ENCODE data around the gene LMNB1. TPM values are rescaled to one million over a fixed set of nuclear protein-coding genes. Genes with fewer than 3 reads are reported as not detected.

Gene LMNB1
- total RNA-seq, 1 experiment from 2014 or later: 150 TPM

DNA sequence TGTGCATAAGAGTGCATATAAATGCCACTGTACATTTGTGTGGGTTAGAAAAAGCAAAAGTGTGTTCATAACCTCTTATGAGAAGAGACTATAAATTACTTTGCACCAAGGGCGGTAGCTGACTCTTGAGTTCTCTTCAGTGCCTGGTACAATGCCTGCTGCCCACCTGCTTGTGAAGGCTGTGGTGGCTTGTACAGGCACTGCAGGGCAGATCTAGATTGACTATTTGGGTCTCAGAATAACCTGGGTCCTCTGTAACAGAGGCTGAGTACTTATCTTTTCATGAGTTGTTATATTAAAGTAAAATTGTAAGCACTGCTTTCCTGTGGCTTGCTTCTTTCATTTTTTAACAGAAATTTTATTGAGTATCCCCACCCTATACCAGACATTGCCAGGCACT lies 22.8 kb downstream of the LMNB1 start:
- Histone ChIP-seq H3K4me1 (ENCODE audit: control insufficient read depth in 1 of 2, insufficient read depth in 2 of 2, low read length in 2 of 2) (peaks cover 4 to 6% of the 10 kb centered on the region in 2 experiments; a peak in 2 of 4 replicates), H3K27me3 (ENCODE audit: insufficient read depth, low read length) (no peaks in the 10 kb centered on the region), H3K9ac (ENCODE audit: low read length) (no peak overlapping the region), H3K9me3 (ENCODE audit: control insufficient read depth in 1 of 2, insufficient read depth in 1 of 2, low read depth in 1 of 2, low read length in 2 of 2) (no peaks in the 10 kb centered on the region), H3K79me2 (ENCODE audit: insufficient read depth, low read length) (peaks cover 99% of the 10 kb centered on the region), H3K27ac (ENCODE audit: low read depth, low read length) (no peak overlapping the region), H3K9me2 (ENCODE audit: insufficient read depth) (no peaks in the 10 kb centered on the region), H3K4me3 (replicated peaks in 1 of 2; ENCODE audit: low read depth in 1 of 2, low read length in 2 of 2) (no peak overlapping the region), H3K36me3 (ENCODE audit: control insufficient read depth in 1 of 2, insufficient read depth in 2 of 2, low read length in 2 of 2) (0 out of 4 replicates have a peak, but pooled peaks cover 0 to 7% of the 10 kb centered on the region in 2 experiments), H4K20me1 (ENCODE audit: insufficient read depth) (peaks cover 15% of the 10 kb centered on the region; the same call in 1 of the 2 replicates), H3K4me2 (ENCODE audit: low read length) (no peak overlapping the region), H2AFZ (ENCODE audit: low read depth, low read length, poor library complexity, severe bottlenecking) (no peak overlapping the region)
- ATAC-seq: no peak
- TF ChIP-seq RAD21 (IDR thresholded peaks at IDR 0.05; ENCODE audit: low read depth) (no peak), JUND (IDR thresholded peaks at IDR 0.05) (no peak)
- ChIA-PET POLR2A (no interaction called here), CTCF (interaction anchor here (0.7 kb wide), 1 partner anchor 693 kb away, joined by 3 read pairs; no protein-coding TSS in a partner anchor), RAD21 (ENCODE audit: low non-redundant PET in 1 of 2, low total read pairs in 2 of 2, uncharacterized antibody in 2 of 2, unreplicated experiment in 2 of 2) (no interaction called here)
- BruUV-seq (replicated peaks): no TSS peak
- intact Hi-C loops (cut with micrococcal nuclease): loop anchor here (5.0 to 10.0 kb wide), 2 partner anchors 55 to 447 kb away; no protein-coding TSS in a partner anchor
- no peak for DNase-seq (ENCODE audit: low read depth, low spot score)

DNA sequence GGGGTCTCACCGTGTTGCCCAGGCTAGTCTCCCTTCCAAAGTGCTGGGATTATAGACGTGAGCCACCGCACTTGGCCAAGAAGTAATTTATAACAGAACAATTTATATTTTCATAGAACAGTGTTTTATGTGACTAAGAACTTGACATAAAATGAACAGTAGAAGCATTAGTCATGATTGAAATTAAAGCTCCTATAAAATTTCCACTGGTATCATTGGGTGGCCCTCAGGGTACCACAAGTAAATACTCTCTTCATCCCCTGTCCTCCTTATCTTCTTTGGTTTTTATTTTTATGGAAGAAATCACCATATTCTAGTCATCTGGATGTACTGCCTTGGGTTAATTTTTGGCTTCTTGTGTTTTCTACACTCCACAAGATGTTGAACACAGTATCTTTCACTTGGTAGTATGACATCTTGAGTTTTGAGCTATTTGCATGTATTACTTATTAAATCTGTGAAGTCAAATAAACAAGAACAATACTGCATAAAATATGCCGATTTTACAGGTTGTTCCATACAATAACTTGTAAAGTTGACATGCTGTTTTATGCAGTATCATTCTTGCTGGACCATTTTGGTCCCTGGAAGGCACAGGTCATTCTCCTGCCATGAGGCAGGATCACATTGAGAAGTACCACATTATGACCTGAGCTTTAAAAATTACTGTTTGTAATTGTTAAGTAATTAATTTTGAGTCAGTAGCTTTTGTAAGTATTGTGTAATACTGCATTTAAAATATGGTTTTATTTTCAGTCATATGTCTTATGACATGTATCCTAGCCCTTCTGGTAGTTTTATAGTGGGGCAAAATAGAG lies 24.4 kb downstream of the LMNB1 start:
- no peaks in the 10 kb centered on the region for H3K27me3 ChIP-seq (ENCODE audit: insufficient read depth, low read length)
- intact Hi-C loops (cut with micrococcal nuclease): loop anchor here (5.0 to 10.0 kb wide), 2 partner anchors 57 to 449 kb away; no protein-coding TSS in a partner anchor
- peaks cover 7 to 16% of the 10 kb centered on the region in 2 experiments; a peak in 2 of 4 replicates for H3K36me3 ChIP-seq (ENCODE audit: control insufficient read depth in 1 of 2, insufficient read depth in 2 of 2, low read length in 2 of 2)
- no peak overlapping the region for H2AFZ ChIP-seq (ENCODE audit: low read depth, low read length, poor library complexity, severe bottlenecking)
- ChIA-PET CTCF (interaction anchor here (1.0 to 2.5 kb wide), 5 partner anchors 10 to 143 kb away, joined by 3 to 14 read pairs (median 9); partner anchors contain the start of gene LMNB1), RAD21 (ENCODE audit: low non-redundant PET in 1 of 2, low total read pairs in 2 of 2, uncharacterized antibody in 2 of 2, unreplicated experiment in 2 of 2) (no interaction called here), POLR2A (no interaction called here)
- no peaks in the 10 kb centered on the region for H3K9me2 ChIP-seq (ENCODE audit: insufficient read depth)
- H3K27ac ChIP-seq (ENCODE audit: low read depth, low read length): no peak overlapping the region
- no peak for ATAC-seq
- peaks cover 99% of the 10 kb centered on the region for H3K79me2 ChIP-seq (ENCODE audit: insufficient read depth, low read length)
- H3K9me3 ChIP-seq (ENCODE audit: control insufficient read depth in 1 of 2, insufficient read depth in 1 of 2, low read depth in 1 of 2, low read length in 2 of 2): no peaks in the 10 kb centered on the region
- H4K20me1 ChIP-seq (ENCODE audit: insufficient read depth): peaks cover 9% of the 10 kb centered on the region; the same call in 1 of the 2 replicates
- TF ChIP-seq ZFX (IDR thresholded peaks at IDR 0.05) (no peak), RAD21 (IDR thresholded peaks at IDR 0.05; ENCODE audit: low read depth) (no peak), SP1 (IDR thresholded peaks at IDR 0.05; ENCODE audit: low read depth) (no peak), SRF (IDR thresholded peaks at IDR 0.05; ENCODE audit: low read depth) (no peak), TCF7L2 (IDR thresholded peaks at IDR 0.05; ENCODE audit: borderline replicate concordance, extremely low read depth, insufficient read depth, insufficient read length) (no peak), EGR1 (IDR thresholded peaks at IDR 0.05; ENCODE audit: low read depth) (no peak), CEBPB (IDR thresholded peaks at IDR 0.05; ENCODE audit: low read depth) (no peak), JUND (IDR thresholded peaks at IDR 0.05) (no peak), POLR2A (IDR thresholded peaks at IDR 0.05; ENCODE audit: borderline replicate concordance, extremely low read depth, insufficient read depth, insufficient read length) (no peak)
- TF ChIP-seq, protein P1, sequence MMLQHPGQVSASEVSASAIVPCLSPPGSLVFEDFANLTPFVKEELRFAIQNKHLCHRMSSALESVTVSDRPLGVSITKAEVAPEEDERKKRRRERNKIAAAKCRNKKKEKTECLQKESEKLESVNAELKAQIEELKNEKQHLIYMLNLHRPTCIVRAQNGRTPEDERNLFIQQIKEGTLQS (IDR thresholded peaks at IDR 0.05): no peak
- H3K4me1 ChIP-seq (ENCODE audit: control insufficient read depth in 1 of 2, insufficient read depth in 2 of 2, low read length in 2 of 2): peaks cover 4 to 6% of the 10 kb centered on the region in 2 experiments; a peak in 2 of 4 replicates
- H3K4me3 ChIP-seq (replicated peaks in 1 of 2; ENCODE audit: low read depth in 1 of 2, low read length in 2 of 2): no peak overlapping the region
- no peak overlapping the region for H3K4me2 ChIP-seq (ENCODE audit: low read length)
- DNase-seq (ENCODE audit: low read depth, low spot score): no peak
- no TSS peak for BruUV-seq (replicated peaks)
- H3K9ac ChIP-seq (ENCODE audit: low read length): no peak overlapping the region
